Globus pallidus (tissue), 1 donor: Measurements from ENCODE around the gene BBS4.
A peak's percentile ranks its signal among the peaks of the same experiment; 100 is the strongest.
"Not testable (repeated sequence)": the region's sequence is repeated elsewhere in the genome, so short reads cannot be mapped to it uniquely, and the experiment has no call there.

Source experiments
- DNase-seq: peaks from one replicate; pipeline ENCODE4 v3.0.0-alpha.2; 2015; ENCODE audit warnings: low spot score

BBS4 gene

GRCh38 chr15:72698938-72699337, 12.9 kb downstream of the BBS4 start:
- no peak for DNase-seq

- DNase-seq = no peak
Measured at GRCh38 chr15:72700076-72700475, 14.1 kb downstream of the BBS4 start.

GRCh38 chr15:72706266-72706665, 20.3 kb downstream of the BBS4 start:
- DNase-seq = no peak

- not testable (repeated sequence) for DNase-seq
Measured at GRCh38 chr15:72708551-72709303, 22.7 kb downstream of the BBS4 start.

GRCh38 chr15:72722071-72722696, 36.2 kb downstream of the BBS4 start:
- peak; percentile 41 for DNase-seq

- DNase-seq = no peak
Measured at GRCh38 chr15:72724028-72724427, 38.0 kb downstream of the BBS4 start.

GRCh38 chr15:72725446-72725845, 39.4 kb downstream of the BBS4 start:
- DNase-seq = no peak

GRCh38 chr15:72725851-72726250, 39.8 kb downstream of the BBS4 start:
- DNase-seq = not testable (repeated sequence)

GRCh38 chr15:72727154-72727553, 41.1 kb downstream of the BBS4 start:
- no peak for DNase-seq

- not testable (repeated sequence) for DNase-seq
Measured at GRCh38 chr15:72728249-72728648, 42.2 kb downstream of the BBS4 start.

GRCh38 chr15:72728821-72729220, 42.8 kb downstream of the BBS4 start:
- DNase-seq = no peak

GRCh38 chr15:72732086-72732485, 46.1 kb downstream of the BBS4 start:
- no peak for DNase-seq

GRCh38 chr15:72732516-72732915, 46.5 kb downstream of the BBS4 start:
- DNase-seq = no peak

- DNase-seq = no peak
Measured at GRCh38 chr15:72733941-72734738, 48.1 kb downstream of the BBS4 start.

- no peak for DNase-seq
Measured at GRCh38 chr15:72735111-72735510, 49.1 kb downstream of the BBS4 start.

- no peak for DNase-seq
Measured at GRCh38 chr15:72737061-72737460, 51.1 kb downstream of the BBS4 start.

- no peak for DNase-seq
Measured at GRCh38 chr15:72737723-72738122, 51.7 kb downstream of the BBS4 start.

- no peak for DNase-seq
Measured at GRCh38 chr15:72740219-72740618, 54.2 kb downstream of the BBS4 start.

- DNase-seq = no peak
Measured at GRCh38 chr15:72749700-72750099, 63.7 kb downstream of the BBS4 start.

GRCh38 chr15:72751751-72752455, 65.9 kb downstream of the BBS4 start:
- peak; percentile 43 for DNase-seq

- no peak for DNase-seq
Measured at GRCh38 chr15:72754096-72754495, 68.1 kb downstream of the BBS4 start.

- no peak for DNase-seq
Measured at GRCh38 chr15:72758182-72758581, 72.2 kb downstream of the BBS4 start.
